ENCODE results near the gene GAREM1.

- TF ChIP-seq CTCF (conservative IDR thresholded peaks at IDR 0.05) (no peak), ZFX (IDR thresholded peaks at IDR 0.05) (no peak)
These were observed 65.1 kb downstream of the GAREM1 start for GRCh38 chr18:32405588-32405987.
